Limb (tissue), 2 donors: ENCODE results near the gene FSCN2.

Experiments
- DNase-seq, 2 donors: peaks; one replicate each; pipeline ENCODE4 v3.0.0-alpha.2; 2016; ENCODE audit errors: extremely low spot score in 2 of 2

FSCN2 gene, protein sequence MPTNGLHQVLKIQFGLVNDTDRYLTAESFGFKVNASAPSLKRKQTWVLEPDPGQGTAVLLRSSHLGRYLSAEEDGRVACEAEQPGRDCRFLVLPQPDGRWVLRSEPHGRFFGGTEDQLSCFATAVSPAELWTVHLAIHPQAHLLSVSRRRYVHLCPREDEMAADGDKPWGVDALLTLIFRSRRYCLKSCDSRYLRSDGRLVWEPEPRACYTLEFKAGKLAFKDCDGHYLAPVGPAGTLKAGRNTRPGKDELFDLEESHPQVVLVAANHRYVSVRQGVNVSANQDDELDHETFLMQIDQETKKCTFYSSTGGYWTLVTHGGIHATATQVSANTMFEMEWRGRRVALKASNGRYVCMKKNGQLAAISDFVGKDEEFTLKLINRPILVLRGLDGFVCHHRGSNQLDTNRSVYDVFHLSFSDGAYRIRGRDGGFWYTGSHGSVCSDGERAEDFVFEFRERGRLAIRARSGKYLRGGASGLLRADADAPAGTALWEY

DNA sequence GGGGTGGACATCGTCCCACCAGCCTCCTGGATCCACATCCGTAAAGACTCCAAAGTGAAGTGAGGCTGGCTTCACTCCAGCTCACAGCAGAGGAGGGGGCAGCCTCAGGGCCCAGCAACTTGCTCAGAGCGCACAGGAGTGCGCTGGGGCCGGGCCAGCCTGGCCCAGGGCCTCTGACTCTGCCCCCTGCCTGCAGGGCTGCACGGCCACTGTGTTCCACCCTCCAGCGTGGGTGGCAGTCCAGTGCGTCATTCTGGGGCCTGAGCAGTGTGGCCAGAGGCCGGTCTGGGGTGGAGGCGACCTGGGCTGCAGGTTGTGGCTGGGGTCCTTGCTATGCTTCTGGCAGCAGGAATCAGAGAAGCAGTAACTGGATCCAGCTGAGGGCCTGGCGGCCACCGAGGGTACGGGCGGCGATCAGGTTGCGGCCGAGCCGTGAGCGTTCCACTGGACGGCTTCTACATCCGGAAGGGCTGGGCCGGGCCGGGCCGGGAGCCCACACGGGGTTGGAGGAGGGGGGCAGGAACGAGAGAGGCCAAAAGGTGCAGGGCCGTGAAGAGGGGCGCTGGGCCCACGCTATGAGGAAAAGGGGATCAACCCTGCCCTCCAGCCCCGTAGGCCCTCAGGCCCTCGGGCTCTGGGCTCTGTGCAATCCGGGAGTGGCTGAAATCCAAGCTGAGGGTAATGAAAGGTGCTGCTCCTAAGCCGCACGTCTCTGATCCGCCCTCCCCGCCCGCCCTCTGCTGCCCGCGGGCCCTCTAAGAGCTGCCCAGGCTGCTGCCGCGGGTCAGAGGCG, at the start of gene FSCN2:
FSCN2 (plus strand) TSS at position 787 of the 793 bp plus-strand sequence. CDS start 155 bp downstream, outside the sequence.
- no peak for DNase-seq

DNA sequence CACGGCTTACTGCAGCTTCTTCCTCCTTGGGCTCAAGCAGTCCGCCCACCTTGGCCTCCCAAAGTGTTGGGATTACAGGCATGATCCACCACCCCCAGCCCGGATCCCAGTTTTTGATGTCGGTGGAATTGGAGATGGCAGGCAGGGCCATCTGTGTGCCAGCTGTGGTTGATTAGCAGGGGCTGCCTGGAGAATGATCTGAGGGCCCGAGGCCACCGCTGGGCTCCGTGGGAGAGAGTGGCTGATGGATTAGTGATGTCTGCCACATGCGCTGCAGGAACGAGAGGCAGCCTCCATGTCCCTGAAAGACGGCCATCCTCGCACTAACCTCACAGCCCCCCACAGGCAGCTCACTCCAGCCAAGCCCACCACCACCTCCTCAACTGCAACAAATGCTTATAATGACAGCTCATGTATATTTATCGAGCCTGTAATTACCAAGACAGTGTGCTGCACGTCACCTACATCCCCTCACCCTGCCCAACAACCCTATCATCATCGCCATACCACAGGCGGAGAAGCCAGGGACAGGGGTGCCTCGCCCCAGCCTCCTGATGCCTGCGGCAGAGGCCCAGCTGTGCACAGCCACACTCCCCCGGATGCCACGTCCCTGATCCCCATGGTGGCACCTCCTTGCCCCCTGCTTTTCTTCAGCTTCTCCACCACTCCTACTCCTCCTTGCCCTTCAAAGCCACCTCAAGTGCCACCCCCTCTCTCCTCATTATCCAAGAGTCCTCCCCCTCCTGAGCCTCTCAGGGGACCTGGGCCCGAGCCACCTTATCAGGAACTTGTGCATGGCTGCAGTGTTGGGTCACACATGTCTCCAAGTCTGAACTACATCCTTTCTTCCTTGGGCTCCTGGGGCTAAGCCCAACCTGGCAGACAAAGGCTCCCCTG, 48.8 kb upstream of the FSCN2 start:
- no peak for DNase-seq

DNA sequence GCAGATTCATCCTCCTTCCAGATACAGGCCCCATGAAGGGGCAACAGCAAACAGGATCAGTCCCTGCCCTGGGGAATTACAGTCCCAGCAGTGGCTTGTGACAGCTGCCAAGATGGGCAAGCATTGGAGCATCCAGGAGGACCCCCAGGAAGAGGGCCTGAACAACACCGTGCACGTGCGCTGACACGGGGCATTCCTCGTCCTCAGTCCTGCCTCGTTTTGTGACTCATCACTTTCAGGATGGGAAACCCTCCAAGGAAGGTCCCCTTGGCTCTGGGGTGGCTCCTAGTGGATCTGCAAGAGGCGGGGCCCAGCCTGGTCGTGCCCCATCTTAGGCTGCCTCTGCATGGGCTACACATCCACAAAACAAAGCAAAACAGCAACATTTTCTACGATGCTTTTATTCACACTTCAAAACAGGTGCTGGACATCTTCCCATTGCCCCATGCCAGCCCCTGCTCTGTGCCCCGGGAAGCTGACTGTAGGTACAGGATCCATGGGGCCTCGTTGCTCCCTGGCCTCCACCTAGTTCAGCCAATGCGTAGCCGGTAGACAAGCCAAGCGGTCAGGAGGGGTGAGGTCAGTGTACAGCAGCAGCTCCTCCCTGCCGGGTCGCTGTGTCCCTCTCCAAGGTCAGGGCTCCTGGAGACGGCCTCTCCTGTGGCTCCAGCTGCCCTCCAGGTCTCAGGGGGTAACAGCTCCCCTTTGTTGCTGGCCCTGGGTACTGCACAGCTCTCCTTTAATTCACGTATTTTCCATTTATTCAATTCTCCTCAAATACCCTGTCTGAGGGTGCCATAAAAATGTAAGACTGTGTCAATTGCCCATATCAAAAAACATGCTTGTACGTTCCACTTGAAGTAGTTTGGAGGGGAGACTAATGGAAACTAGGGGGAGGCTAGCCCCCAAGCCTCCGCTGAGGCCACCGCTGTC, 47.8 kb upstream of the FSCN2 start:
- no peak for DNase-seq

DNA sequence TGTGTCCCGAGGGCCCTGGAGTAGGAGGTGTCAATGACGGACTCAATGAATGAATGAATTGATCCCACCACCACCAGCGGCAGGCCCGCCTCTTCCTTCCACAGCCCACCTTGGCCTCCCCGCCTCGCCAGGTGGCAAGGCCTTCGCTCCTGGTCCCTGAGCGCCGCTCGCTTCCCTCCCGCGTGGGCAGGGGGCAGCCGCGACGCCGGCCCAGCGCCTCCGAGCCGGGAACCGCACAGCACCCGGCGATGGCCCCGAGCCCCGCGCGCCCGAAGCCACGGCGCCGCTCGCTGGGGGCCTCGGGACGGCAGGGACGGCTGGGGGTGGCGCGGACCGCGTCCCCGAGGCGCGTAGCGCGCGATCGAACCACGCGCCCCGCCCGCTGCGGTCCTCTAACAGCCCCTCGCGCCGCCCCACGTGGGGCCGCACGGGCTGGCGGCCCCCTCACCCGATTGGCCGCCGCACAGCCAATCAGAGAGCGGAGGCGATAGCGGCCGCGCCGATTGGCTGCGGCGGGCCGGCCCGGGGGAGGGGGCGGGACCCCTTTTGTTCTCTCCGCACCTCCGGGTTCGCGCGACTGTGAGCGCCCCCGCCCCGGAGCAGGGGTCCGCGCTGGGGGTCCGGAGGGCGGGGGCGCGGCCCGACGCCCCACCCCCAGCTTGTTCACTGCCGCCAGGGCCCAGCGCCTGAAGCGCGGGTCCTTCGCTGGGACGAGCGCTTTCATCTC, 46.9 kb upstream of the FSCN2 start:
- peak; percentile 91 to 92 for DNase-seq

DNA sequence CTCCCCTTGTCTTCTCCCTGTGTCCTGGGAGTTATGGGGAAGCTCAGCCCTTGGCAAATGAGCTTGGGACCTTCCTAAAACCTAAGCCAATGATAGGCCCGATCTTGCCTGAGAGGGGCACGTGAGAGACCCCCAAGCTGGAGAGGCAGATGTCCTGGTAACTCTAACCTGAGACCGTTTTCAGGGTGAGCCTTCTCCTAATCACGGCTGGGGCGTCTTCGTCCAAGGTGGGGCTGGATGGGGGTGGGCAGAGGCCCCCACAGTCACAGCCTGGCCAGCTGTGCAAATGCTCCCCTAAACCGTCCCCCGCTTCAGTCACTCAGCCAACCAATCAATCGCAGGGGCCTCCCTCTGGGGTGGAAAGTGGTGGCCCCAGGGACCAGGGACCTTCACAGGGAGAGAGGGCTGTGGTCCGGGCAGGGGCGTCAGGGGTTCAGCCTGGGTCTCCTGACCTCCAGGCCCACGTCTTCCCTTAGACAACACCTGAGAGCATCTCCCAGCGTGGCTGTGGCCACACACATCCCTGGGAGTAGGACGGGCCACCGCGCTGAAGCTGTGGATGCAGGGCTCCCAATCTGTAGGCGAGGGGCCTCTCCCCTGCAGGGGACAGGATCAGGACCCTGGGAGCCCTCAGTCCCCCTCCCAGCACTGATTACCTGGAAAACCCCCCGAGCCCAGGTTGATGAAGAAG, 46.2 kb upstream of the FSCN2 start:
- DNase-seq, result no peak

DNA sequence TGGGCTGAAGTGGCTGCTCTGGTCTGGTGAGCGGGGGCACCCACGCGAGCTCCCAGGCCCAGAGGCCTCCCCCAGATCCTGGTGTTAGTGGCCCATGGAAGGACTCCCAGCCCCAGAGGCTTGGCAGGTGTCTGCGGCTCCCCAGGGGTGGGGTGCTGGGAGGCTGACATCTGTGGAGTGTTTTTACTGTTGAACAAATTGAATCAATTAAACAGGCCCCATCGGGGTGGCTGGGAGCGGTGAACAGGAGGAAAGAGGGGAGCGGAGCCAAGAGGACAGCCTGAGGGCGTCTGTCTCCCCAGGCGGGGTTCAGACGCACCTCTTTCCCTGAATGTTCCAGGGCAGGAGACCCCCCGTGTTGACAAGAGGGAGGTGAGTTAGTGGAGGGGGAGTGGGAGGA, 45.5 kb upstream of the FSCN2 start:
- no peak for DNase-seq

DNA sequence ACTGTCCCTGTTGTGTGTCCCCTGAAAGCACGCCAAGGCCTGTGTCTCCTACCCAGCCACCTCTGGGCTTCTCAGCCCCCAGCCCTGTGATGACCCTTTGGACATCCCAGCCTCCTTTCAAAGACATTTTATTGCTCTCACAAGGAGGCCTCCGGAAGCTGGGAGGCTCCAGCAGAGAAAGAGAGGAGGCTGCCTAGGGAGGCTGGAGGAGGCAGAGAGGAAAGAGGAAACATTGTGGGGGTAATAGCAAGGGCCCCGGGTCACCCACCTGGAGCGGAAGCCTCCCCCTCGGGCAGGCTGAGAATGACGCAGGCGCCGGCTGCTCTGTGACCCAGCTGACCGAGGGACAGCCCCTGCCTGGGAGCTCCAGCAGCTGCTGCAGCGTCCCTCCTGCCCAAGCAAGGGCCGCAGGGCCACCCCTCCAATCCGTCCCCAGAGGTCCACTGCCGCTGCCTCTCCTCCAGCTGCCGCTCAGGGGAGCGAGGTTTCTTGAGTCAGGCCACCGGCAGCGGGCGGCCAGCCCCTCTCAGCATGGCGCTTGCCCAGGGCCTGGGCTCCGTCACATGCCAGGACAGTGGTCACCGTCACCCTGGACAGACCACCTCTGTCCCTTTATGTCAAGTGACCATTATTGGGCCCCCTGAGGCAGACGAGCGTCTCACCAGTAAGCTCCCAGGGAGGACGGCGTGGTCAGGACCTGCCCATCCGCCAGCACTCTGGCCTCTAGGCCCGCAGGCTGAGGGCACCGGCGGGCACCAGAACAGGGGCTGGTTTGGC, 44.9 kb upstream of the FSCN2 start:
- DNase-seq, result peak in 1 of 2 donors; percentile 65

DNA sequence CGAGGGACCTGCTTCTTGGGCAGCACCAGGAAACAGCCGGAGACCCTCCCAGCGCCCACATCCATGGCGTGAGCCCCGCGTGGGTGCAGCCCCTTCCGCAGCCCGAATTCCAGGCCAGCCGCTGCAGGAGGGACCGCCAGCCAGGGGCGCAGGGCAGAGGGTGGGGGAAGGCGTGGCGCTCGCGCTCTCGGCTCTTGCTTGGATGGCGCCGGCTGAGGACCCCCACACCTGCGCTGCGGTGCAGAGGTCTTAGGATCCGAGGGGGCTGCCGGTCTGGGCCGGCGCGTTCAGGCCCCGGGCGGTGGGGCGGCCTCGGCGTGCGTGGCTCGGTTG, 44.3 kb upstream of the FSCN2 start:
- DNase-seq, result no peak

DNA sequence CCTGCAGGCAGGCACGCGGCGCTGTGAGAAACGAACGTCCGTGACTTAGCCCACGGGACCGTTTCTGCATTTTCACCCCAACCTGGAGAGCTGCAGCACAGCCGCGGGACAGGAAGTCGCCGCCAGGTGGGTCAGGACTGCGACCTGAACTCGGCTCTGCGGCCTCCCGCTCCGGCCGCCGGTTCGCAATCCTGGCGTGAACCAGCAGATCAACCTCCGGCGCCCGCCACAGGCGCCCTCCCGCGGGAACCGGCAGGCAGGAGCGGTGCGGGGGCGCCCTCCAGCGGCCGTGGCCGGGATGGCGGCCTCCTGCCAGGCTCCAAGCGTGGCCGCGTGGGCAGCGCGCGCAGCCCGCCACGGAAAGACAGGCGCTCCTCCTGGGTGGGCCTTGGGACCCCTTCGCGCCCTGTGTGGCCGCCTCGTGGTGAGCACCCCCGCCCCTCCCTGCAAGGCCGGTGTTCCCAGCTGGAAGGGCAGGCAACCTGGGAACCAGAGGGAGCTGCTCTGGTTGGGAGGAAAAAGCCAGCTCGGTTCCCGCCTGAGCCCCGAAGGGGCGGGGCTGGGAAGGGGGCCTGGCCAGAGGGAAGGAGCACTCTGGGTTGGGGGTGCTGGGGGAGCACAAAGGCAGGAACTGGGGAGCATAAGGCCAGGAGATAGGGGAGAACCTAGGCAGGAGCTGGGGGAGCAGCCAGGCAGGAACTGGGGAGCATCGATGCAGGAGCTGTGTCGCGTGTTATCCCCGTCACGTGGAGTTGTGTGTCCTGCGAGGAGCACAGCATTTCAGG, 43.8 kb upstream of the FSCN2 start:
- DNase-seq, result peak; percentile 88 to 94

DNA sequence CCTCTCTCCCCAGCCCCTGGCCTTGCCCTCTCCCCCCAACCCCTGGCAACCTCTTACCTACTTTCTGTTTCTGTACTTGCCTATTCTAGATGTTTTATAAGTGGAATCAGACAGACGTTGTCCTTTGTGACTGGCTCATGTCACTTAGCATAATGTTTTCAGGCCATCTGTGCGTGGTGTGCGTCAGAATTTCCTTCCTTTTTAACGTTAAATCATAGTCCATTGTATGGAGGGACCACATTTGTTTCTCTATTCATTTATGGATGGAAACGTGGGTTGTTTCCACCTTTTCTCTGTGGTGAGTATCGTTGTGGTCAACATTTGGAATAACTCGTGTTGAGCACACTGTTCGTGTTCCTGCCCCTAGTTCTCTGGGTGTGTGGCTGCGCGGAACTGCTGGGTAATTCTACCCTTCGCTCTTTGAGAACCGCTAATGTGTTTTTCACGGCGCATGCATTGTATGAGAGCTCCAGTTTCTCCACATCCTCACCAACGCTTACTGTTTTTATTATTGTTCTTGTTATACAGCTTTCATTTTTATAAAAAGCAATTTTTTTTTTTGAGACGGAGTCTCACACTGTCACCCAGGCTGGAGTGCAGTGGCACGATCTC, 41.9 kb upstream of the FSCN2 start:
- DNase-seq, result no peak

DNA sequence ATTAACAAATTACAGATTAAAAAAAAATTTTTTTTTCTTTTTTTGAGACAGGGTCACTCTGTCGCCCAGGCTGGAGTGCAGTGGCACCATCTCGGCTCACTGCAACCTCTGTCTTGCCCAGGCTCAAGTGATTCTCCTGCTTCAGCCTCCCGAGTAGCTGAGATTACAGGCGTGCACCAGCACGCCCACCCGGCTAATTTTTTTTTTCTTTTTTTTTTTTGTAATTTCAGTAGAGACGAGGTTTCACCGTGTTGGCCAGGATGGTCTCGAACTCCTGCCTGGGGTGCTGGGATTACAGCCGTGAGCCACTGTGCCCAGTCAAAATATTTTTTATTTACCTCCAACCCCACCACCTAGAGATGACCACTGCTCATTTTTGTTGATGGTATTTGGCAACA, 41.1 kb upstream of the FSCN2 start:
- DNase-seq, result no peak

DNA sequence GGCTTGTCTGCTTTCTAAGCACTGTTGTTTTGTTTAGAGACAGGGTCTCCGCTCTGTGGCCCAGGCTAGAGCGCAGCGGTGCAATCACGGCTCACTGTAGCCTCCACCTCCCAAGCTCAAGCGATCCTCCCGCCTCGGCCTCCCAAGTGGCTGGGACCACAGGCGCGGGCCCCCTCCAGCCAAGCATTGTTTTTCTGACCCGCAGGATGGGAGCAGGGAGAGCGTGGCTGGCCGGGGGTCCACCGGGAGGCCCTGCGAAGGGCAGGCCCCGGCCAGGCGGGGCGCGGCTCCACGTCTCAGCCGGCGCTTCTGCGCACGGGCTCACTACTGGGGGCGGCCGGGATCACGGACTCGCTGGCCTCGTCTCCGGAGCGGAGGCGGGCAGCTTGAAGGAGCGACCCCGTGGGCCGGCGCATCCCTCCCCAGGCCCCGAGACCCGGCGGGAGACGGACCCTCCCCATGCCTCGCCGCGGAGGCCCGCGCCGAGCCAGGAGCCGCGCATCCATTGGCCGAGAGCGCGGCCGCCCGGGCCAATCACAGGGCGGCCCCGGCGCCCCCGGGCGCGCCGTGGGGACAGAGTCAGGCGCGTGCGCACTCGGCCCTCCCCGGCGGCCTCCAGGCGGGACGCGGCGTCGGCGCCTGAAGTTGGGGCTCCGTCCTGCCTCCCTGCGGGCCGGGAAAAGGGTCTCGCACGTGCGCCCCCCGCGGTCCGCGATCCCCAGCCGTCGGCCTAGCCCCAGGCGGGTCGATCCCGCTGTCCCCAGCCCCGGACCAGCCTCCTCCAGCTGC, 40.5 kb upstream of the FSCN2 start:
- DNase-seq, result peak; percentile 83 to 89

DNA sequence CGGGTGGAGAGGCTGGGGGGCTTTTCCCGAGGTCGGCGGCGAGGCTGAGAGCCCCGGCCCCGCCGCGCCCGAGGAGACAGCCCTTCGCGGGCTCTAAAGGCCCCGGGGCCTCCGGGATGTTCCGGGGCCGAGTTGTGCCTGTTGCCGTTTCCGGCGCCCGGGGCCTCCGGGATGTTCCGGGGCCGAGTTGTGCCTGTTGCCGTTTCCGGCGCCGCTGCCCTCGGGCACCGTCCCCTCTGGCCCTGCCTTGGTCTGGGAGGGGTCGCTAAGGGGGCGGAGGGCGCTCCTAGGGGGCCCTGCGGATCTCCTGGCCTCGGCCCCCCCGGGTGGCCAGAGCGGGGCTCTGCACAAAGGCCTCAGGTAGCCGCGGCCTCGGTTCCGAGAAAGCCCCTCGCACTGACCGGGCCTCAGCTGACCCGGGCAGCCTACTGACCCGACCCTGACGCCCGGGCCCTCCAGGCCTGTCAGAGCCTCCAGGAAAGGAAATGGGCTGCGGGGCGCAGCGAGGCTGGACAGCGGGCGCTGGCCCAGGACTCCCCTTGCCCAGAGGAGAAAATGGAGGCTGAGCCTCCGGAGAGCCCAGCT, 39.8 kb upstream of the FSCN2 start:
- DNase-seq, result peak in 1 of 2 donors; percentile 58

DNA sequence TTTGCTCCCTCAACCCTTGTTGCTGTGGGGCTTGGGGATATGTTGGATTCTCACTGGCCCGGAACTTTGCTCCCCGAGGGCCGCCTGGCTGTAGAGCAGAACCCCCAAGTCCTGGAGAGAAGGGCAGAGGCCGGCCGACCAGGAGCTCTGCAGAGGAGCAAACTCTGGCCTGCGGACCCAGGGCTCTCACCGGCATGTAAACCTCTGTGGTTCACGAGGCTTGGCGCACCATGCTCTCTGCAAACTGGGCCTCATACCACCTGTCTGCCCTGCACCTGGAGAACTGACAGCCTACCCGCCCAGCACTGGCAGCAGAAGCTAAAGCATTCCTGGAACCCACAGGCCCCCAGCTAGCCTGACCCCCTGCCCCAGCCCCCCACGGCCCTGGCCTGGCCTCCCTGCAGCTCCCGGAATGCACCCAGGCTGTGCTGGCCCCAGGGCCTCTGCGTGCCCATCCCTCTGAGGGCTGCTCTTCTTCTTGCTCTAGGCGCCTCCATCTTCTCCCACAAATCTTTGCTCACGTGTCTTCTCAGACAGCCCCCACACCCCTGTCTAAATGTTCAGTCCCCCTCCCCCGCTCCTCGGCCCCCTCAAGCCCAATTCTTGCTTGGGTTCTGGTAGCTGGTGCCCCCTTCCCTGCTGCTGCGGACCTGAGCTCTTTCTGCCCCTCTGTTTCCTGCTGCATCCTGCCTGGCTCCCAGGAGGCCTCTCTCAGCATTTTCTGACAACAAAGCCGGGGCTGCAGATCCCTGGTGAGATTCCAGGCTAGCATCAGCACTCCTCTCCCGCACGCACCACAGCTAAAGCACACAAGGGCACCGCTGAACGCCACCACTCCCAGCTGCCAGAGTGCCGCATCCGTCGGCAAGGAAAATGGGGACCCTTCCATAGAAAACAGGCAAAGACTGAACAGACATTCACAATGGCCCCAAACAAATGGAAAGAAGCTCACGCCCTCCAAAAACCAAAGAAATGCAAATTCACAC, 38.9 kb upstream of the FSCN2 start:
- peak in 1 of 2 donors; percentile 58 for DNase-seq
